GM21360 (cell line): ENCODE results near the gene RSPO4.

Experiments
- ATAC-seq: cut with Tn5 transposase; IDR thresholded peaks from one replicate; pipeline ENCODE4 v1.9.1; 2021; ENCODE audit warnings: mild to moderate bottlenecking, moderate library complexity; ENCODE audit not compliant: unreplicated experiment

RSPO4 gene

DNA sequence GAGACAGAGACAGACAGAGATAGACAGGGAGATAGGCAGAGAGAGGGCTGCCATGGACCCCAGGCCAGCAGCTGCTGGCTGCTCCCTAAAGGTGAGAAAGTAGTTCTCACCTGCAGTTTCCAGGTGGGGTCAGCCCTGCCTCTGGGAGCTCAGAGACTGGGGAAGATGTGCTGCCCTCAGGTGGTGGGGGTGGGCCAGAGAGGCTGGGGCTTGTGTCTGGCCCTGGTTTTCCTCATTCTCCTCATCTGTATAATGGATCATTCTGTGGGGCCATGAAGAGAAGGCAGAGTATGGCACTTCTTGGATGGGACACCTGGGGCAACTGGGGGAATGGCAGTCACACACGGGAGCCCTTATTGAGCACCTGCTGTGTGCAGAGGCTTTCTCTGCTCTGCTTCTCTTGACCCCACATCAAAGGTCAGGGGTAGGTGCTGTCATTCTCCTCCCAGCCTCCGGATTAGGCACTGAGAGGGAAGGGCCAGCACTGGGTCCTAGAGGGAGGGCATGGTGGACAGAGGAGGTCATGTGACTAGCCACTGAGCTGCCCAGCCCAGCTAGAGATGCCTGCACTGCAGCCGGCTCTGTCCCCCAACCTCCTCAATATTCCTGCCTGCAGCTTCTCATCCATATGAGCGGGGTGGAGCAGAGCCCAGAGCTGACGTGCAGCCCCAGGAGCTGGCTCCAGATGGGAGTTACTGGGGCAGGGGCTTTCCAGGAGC lies 90.1 kb downstream of the RSPO4 start:
- ATAC-seq: no peak

GRCh38 chr20:910870-911770 lies 91.0 kb downstream of the RSPO4 start:
- ATAC-seq: no peak

DNA sequence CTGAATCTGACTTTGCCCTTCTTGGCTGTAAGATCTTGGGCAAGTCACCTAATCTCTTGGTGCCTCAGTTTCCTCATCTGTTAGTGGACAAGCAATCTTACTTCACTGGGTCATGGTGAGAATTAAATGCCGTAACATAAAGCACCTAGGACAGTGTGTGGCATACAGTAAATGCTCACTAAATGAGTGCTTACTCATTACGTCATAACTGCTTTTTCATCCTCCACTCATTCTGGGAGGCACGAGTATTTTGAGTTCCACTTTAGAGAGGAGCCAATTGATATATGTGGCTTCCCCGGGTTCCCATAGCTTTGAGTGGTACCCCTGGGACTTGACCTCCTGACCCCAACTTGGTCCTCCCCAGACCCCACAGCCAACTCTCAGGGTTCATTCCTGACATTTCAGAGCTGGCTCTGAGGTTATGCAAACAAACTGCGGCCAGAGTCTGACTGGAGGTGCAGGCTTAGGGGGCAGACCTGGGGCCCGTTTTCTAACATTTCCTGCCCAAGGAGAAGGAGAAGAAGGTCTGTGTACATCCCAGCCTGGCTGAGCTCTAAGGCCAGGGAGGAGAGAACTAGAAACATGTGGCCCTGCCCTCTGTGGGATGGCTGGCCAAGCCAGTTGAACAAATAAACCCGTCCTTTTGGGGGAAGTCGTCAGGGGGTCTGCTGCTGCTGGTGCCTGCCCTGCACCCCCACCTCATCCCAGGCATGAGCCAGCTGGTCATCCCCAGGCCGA lies 91.8 kb downstream of the RSPO4 start:
- ATAC-seq: no peak

DNA sequence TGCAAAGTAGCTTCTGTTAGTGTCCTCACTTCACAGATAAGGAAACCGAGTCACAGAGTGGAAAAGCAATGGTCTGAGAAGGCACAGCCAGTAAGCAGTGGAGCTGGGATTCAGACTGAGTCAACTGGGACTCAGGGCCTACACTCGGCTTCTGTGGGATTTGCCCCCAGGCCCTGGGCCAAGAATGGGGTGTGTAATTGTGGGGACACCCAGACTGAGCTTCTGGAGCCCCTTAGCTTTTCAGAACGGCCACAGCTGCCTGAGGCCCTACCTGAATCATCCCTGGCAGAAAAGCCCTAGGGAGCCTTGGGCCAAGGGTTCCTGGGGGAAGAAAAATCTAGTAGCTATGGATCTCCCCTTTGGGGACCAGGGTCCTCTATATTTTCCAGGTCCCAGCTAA lies 92.5 kb downstream of the RSPO4 start:
- no peak for ATAC-seq
